ENCODE measurements around the gene ASPG. TPM values are rescaled to one million over a fixed set of nuclear protein-coding genes. Genes with fewer than 3 reads are reported as not detected.

Gene ASPG
- total RNA-seq, 1 experiment from 2014 or later = not detected

GRCh38 chr14:104154246-104154645 is 68.7 kb downstream of the ASPG start:
- ChIA-PET POLR2A (no interaction called here), CTCF (interaction anchor here (0.7 kb wide), 1 partner anchor 406 kb away, joined by 3 read pairs; no protein-coding TSS in a partner anchor)
- intact Hi-C loops (cut with micrococcal nuclease; ENCODE audit: unreplicated experiment) (no loop called here), in situ Hi-C loops (cut with HindIII; ENCODE audit: low pct_unique_long_range_greater_than_20kb, low sequenced_read_pairs) (no loop called here)
- H3K36me3 ChIP-seq (ENCODE audit: control insufficient read depth, insufficient read depth, low read length) = no peaks in the 10 kb centered on the region
- peaks cover 5% of the 10 kb centered on the region for H3K4me1 ChIP-seq (ENCODE audit: control insufficient read depth, insufficient read depth, low read length)
- H3K4me3 ChIP-seq (ENCODE audit: low read depth in 2 of 2, low read length in 2 of 2) = no peak overlapping the region
- H3K27ac ChIP-seq (ENCODE audit: low read length) = no peak overlapping the region
- DNase-seq (ENCODE audit: low read depth, low spot score) = no peak
- H3K9me3 ChIP-seq (ENCODE audit: control insufficient read depth, insufficient read depth, low read depth, low read length) = no peaks in the 10 kb centered on the region
- no TSS peak for BruUV-seq (replicated peaks)
- ATAC-seq = no peak
- H3K27me3 ChIP-seq (ENCODE audit: control insufficient read depth, insufficient read depth, low read length) = no peaks in the 10 kb centered on the region
- TF ChIP-seq TCF7L2 (IDR thresholded peaks at IDR 0.05; ENCODE audit: low read depth, low read length) = no peak

- intact Hi-C loops (cut with micrococcal nuclease; ENCODE audit: unreplicated experiment) (no loop called here), in situ Hi-C loops (cut with HindIII; ENCODE audit: low pct_unique_long_range_greater_than_20kb, low sequenced_read_pairs) (no loop called here)
- ChIA-PET POLR2A (no interaction called here), CTCF (no interaction called here)
- Histone ChIP-seq H3K36me3 (ENCODE audit: control insufficient read depth, insufficient read depth, low read length) (no peaks in the 10 kb centered on the region), H3K27ac (ENCODE audit: low read length) (no peak overlapping the region), H3K9me3 (ENCODE audit: control insufficient read depth, insufficient read depth, low read depth, low read length) (no peaks in the 10 kb centered on the region), H3K4me3 (ENCODE audit: low read depth in 2 of 2, low read length in 2 of 2) (no peak overlapping the region), H3K4me1 (ENCODE audit: control insufficient read depth, insufficient read depth, low read length) (no peaks in the 10 kb centered on the region), H3K27me3 (ENCODE audit: control insufficient read depth, insufficient read depth, low read length) (no peaks in the 10 kb centered on the region)
- ATAC-seq (no peak), DNase-seq (ENCODE audit: low read depth, low spot score) (no peak)
- no peak for TF ChIP-seq REST (IDR thresholded peaks at IDR 0.05; ENCODE audit: insufficient read depth in 1 of 2, low read depth in 2 of 2, low read length in 1 of 2)
- no peak for TF ChIP-seq SIN3A (IDR thresholded peaks at IDR 0.05; ENCODE audit: borderline replicate concordance, insufficient read depth, low read depth, low read length)
- TF ChIP-seq POLR2AphosphoS5 (IDR thresholded peaks at IDR 0.05; ENCODE audit: low read depth, low read length) = no peak
- no TSS peak for BruUV-seq (replicated peaks)
Measured at GRCh38 chr14:104155513-104155912, 70.0 kb downstream of the ASPG start.

DNA sequence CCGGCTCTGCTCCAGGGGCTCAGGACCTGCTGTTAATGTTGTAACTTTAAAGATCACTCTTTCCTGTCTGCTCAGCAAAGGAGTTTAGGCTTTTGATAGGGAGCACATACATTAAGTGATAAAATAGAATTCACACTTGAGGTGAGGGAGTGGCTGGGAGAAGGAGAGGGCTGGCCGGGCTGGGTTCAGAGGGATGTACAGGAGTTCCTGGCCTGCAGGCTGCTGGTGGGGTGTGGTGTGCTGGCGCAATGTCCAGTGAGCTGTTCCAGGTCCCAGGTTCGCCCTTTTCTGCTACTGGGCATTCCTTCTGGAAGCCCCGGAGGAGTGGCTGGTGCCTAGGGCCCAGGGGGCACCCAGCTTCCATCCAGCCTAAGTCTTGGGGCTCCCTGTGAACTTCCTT is 70.6 kb downstream of the ASPG start:
- intact Hi-C loops (cut with micrococcal nuclease; ENCODE audit: unreplicated experiment) = no loop called here
- TF ChIP-seq TCF7L2 (IDR thresholded peaks at IDR 0.05; ENCODE audit: low read depth, low read length) (no peak), REST (IDR thresholded peaks at IDR 0.05; ENCODE audit: insufficient read depth in 1 of 2, low read depth in 2 of 2, low read length in 1 of 2) (no peak), SIN3A (IDR thresholded peaks at IDR 0.05; ENCODE audit: borderline replicate concordance, insufficient read depth, low read depth, low read length) (no peak), POLR2AphosphoS5 (IDR thresholded peaks at IDR 0.05; ENCODE audit: low read depth, low read length) (no peak)
- TF ChIP-seq, protein P1, sequence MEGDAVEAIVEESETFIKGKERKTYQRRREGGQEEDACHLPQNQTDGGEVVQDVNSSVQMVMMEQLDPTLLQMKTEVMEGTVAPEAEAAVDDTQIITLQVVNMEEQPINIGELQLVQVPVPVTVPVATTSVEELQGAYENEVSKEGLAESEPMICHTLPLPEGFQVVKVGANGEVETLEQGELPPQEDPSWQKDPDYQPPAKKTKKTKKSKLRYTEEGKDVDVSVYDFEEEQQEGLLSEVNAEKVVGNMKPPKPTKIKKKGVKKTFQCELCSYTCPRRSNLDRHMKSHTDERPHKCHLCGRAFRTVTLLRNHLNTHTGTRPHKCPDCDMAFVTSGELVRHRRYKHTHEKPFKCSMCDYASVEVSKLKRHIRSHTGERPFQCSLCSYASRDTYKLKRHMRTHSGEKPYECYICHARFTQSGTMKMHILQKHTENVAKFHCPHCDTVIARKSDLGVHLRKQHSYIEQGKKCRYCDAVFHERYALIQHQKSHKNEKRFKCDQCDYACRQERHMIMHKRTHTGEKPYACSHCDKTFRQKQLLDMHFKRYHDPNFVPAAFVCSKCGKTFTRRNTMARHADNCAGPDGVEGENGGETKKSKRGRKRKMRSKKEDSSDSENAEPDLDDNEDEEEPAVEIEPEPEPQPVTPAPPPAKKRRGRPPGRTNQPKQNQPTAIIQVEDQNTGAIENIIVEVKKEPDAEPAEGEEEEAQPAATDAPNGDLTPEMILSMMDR (IDR thresholded peaks at IDR 0.05) = no peak
- H3K36me3 ChIP-seq (ENCODE audit: control insufficient read depth, insufficient read depth, low read length) = no peaks in the 10 kb centered on the region
- no peaks in the 10 kb centered on the region for H3K9me3 ChIP-seq (ENCODE audit: control insufficient read depth, insufficient read depth, low read depth, low read length)
- POLR2A ChIA-PET = no interaction called here
- ATAC-seq (no peak), DNase-seq (ENCODE audit: low read depth, low spot score) (no peak)
- CTCF ChIA-PET = no interaction called here
- no peaks in the 10 kb centered on the region for H3K4me1 ChIP-seq (ENCODE audit: control insufficient read depth, insufficient read depth, low read length)
- H3K27ac ChIP-seq (ENCODE audit: low read length) = no peak overlapping the region
- no peak overlapping the region for H3K4me3 ChIP-seq (ENCODE audit: low read depth in 2 of 2, low read length in 2 of 2)
- in situ Hi-C loops (cut with HindIII; ENCODE audit: low pct_unique_long_range_greater_than_20kb, low sequenced_read_pairs) = no loop called here
- BruUV-seq (replicated peaks) = no TSS peak
- no peaks in the 10 kb centered on the region for H3K27me3 ChIP-seq (ENCODE audit: control insufficient read depth, insufficient read depth, low read length)

All from Panc1 (cell line).